Hematopoietic multipotent progenitor cell treated with erythropoietin and hydrocortisone succinate and interleukin-3 and kit ligand, for 6 days (in vitro differentiated cells): ENCODE results near the gene PHKA2.

Source experiments
- DNase-seq: peaks from one replicate; pipeline ENCODE4 v3.0.0-alpha.2; 2015

The PHKA2 gene

DNA sequence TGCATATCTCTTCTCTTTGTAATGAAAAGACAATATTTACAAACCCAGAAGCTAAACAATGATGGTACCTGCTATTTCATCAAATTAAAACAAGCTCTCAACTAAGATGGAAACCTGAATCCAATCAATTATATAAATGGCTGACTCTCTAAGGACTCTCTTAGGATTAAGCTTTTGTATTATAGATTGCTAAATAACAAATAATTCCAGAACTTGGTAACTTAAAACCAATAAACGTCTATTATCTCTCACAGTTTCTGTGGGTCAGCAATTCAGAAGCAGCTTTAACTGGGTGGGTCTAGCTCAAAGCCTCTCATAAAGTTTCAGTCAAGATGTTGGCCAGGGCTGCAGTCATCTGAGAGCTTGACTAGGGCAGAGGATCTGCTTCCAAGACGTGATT is 12.4 kb downstream of the PHKA2 start:
- DNase-seq = no peak

DNA sequence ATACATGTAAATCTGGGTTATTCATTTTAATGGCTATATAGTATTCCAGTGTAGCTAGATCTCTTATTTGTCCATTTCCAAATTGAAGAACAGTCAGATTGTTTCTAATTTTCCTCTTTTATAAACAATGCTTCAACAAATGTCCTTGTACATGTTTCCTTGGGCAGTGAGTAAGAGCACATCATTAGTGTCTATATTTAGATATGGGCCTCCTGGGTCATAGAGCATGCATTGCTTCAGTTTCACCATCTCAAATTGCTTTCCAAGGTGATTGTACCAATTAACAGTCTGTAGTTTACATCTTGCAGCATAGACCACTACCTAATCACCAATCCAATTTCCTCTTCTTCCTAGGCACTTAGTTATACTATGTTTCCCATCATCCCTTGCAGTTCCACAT is 13.4 kb downstream of the PHKA2 start:
- no peak for DNase-seq

- no peak for DNase-seq
These were observed 17.3 kb downstream of the PHKA2 start for GRCh38 chrX:18966624-18967023.

GRCh38 chrX:18964901-18965300 is 19.0 kb downstream of the PHKA2 start:
- no peak for DNase-seq

DNA sequence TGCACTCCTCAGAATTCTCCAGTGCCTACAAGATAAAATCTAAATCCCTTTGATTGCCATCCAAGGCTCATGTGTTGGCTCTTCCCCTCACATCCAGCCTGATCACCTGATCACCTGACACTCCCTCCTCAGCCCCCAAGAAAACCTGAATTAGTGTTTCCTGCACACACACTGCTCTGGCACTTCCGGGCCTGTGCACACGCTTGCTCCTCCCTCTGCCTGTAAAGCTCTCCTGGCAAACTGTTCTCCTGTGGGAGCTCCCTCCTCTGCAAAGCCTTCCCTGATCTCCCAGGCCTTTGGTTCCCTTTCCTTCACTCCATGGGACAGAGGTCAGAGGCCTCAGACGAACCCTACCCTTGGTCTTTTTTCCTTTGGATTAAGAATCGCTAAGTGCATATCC is 19.9 kb downstream of the PHKA2 start:
- no peak for DNase-seq

DNA sequence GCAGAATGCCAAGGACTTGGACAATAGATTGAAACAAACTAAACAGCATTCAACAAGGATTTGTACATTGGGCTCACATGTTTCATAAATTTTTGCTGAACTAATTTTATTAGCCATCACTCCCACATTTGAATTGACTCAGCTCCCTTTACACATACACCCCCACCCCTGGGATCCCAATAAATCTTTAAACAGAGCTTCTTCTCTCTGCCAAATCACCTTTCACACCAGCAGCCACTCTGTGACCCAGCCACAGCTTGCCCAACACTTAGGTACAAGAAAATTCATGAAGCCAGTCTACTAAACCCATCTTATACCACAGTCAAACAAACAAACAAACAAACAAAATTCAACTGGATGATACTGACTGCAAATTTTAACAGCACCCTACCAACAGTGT is 21.6 kb downstream of the PHKA2 start:
- no peak for DNase-seq

- DNase-seq = peak; percentile 29
These were observed 22.2 kb downstream of the PHKA2 start for GRCh38 chrX:18961686-18962085.

DNA sequence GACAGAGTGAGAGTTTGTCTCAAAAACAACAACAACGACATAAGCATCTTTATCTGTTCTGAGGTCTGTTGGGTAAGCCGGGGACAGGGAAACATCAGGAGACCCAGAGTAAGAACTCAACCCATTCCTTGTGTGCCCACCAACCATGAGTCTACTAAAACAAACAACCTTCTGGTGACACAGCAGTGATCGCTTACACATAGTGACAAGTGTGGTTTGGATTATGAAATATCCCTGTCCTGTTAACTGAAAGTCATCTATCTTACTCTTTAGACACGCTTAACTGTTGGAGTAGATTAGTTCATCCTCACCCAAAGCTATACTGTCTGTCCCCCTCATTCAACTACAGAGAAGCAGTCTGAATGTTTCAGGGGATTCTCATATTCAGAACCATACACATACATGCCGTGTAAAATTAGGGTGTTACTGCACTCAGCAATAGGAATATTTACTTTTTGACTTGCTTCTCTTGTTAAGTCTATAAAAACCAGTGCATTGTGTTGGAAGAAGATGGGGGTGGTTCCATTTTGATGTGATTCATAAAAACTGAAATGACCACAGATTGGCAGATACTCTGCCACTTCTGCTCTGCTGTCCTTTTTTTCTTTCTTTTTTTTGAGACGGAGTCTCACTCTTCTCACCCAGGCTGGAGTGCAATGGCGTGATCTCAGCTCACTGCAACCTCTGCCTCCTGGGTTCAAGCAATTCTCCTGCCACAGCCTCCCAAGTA is 27.4 kb downstream of the PHKA2 start:
- peak; percentile 51 for DNase-seq

DNA sequence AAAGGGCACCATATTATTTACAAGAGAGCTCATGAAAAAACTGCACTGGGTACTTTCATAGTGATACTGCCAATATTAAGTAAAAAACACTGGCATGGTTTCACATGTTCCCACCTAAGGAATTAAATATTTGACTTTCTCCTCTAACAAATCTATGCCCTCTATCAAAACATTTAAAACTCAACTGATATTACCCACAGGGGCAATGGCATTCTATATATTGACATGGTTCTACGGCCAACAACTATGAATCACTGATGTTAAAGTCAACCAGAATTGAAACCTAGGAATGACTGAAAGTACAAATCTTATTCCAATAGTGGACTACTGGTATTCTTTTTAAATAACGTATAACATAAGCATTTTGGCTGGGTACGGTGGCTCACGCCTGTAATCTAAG is 28.2 kb downstream of the PHKA2 start:
- DNase-seq = no peak

GRCh38 chrX:18951032-18951431 is 32.9 kb downstream of the PHKA2 start:
- DNase-seq = peak; percentile 31

DNA sequence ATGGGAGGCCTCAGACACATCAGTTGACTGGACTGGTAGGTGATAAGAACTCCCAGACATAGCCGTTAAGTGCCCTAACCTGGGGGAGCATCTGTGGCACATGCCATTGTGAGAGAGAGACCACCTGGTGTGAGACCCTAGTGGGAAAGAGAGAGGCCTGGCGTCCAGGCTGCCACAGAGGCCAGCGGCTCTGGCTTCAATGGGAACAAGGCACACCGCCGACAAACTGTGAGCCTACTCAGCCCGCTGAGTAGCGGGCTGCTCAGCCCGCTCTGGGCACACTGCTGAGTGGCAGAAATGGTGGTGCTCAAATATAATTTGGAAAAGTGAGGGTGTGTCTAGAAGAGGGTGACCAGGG is 34.0 kb downstream of the PHKA2 start:
- no peak for DNase-seq

- no peak for DNase-seq
These were observed 34.5 kb downstream of the PHKA2 start for GRCh38 chrX:18949291-18949943.

GRCh38 chrX:18946611-18947010 is 37.3 kb downstream of the PHKA2 start:
- no peak for DNase-seq

DNA sequence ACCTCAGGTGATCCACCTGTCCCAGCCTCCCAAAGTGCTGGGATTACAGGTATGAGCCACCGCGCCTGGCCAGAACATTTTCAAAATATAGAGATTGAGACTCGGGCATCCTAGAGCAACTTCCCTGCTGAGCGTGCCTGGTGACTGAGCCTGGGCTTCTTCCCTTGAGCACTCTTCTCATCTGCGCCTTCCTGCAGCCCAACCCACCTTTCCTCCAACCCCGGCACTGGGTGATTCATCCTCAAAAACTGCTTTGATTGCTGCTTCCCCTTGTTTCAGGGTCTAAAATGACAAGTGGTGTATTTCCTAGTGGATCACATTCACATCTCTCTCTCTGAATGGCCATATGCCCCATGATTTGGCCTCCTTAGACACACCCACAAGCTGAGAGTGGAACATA is 37.8 kb downstream of the PHKA2 start:
- no peak for DNase-seq

GRCh38 chrX:18945483-18945882 is 38.4 kb downstream of the PHKA2 start:
- DNase-seq = no peak

GRCh38 chrX:18944482-18944881 is 39.4 kb downstream of the PHKA2 start:
- DNase-seq = no peak

DNA sequence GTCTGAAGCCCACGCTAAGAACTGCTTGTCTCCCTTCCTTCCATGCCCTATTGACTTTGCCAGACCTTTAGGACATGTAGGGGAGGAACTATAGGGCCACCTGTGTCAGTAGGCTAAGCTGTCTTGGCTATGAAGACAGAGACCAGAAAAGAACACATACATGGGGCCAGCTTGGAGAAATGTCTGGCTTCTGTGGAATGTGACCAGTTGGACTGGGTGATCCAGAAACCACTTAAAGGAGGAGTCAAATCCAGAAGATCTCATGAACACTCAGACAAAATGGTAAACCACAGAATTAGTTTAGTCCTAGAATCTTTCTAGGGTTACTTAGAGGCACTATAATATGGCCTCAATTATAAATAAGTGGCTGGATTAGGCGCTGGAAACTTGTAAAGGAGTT is 42.0 kb downstream of the PHKA2 start:
- no peak for DNase-seq

DNA sequence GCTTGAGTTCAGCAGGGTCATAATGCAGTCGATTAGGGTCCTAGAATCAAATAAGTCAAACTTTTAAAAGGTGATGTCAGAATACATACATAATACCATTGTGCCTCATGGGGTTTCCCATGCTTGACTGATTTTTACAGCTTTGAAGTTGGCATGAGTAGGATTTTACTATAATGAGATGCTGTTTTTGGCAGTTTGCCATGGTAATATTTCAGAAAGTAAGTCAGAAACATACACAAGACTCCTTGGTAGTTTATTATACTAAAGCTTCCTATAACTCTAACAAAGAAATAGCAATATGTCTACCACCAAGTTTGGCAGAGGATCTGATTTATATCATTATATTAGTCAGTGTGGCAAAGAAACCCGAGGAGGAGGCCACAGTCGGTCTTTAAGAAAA is 45.2 kb downstream of the PHKA2 start:
- no peak for DNase-seq

- DNase-seq = no peak
These were observed 46.7 kb downstream of the PHKA2 start for GRCh38 chrX:18937173-18937572.

- DNase-seq = no peak
These were observed 48.0 kb downstream of the PHKA2 start for GRCh38 chrX:18935893-18936292.

DNA sequence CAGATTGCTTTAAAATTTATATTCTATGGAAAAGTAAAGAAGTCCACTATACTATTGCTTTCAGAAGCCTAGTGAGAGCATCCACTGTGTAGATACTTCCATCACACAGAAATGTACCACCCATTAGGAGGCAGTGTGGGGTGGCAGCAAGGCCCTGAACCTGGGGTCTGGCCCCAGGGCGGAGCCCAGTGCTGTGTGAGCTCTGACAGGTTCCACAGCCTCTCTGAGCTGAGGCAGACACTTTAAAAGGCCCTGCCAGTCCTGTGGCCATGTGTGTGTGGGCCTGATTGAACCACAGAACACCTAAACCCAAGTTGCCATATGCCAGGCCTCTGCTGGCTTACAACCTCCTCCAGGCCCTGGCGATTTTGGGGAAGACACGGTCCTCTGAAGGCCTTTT is 49.2 kb downstream of the PHKA2 start:
- DNase-seq = no peak

DNA sequence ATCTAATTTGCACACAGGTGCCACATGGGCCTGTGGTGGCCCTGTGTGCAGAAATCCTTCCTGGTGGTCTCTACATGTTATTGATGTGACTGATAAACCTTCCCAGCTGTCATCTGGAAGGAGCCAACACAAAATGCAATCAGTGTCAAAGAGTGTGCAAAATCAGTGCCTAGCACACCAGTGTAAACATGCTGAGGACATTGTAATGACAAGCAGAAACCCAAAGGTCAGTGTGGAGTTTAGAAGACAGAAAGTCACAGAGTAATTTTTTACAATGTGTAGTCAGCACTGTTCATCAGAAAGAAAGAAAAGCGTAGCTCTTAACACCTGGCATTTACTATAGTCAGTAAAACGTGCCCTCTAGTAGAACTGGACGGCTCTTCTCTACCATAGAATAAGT is 50.3 kb downstream of the PHKA2 start:
- DNase-seq = no peak

GRCh38 chrX:18931972-18932371 is 51.9 kb downstream of the PHKA2 start:
- DNase-seq = peak; percentile 41

DNA sequence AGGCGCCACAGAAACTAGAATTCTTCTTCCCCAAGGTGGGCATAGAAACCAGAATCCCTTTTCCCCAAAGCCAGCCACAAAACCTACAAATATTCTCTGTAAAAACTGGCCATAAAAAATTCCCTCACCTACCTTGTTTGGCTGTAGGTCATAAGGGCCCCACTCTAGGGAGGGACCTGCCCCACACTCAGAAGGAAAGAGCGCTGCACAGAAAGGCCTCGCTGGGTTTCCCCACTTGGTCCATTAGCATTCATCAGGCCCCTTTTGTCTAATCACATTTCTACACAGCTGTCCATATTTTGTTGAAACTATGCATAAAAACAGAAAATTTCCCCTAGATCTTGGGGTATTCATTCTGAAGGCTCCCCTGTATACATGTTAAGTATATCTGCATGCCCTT is 54.1 kb downstream of the PHKA2 start:
- DNase-seq = no peak

DNA sequence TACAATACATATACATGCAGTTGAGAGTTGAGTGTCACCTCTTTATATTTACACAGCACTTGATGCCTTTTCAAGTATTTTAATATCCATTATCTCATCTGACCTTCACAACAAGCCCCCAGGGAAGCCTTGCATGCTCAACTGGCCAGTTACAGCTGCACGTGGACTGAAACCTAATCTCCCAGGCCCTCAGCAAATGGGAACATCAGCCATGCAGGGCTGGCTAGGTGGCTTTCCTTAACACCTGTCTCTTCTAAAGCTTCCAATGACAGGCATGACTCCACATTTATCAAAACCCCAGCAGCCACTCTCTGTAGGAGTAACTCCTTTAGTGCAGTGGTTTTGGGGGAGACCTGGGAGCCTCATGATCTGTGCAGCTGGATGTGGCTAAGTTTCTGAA is 56.4 kb downstream of the PHKA2 start:
- no peak for DNase-seq
